IPS-15b (cell line): ENCODE measurements around the gene MGST2.

Experiments
- H3K27me3 ChIP-seq: one replicate; pipeline ENCODE4 v1.6.1; 2013; ENCODE audit warnings: low read length; ENCODE audit not compliant: control insufficient read depth, insufficient read depth
- H3K36me3 ChIP-seq: one replicate; pipeline ENCODE4 v1.6.1; 2013; ENCODE audit warnings: low read length; ENCODE audit not compliant: control insufficient read depth, insufficient read depth
- H3K4me1 ChIP-seq: one replicate; pipeline ENCODE4 v1.6.1; 2013; ENCODE audit warnings: mild to moderate bottlenecking, low read length; ENCODE audit not compliant: control insufficient read depth, insufficient read depth
- H3K4me3 ChIP-seq: one replicate; pipeline ENCODE4 v1.5.1; 2013; ENCODE audit warnings: low read depth, low read length
- H3K9ac ChIP-seq: one replicate; pipeline ENCODE4 v1.6.1; 2013; ENCODE audit warnings: low read depth, mild to moderate bottlenecking, low read length
- H3K9me3 ChIP-seq: one replicate; pipeline ENCODE4 v1.6.1; 2013; ENCODE audit warnings: mild to moderate bottlenecking, low read length; ENCODE audit not compliant: control insufficient read depth, insufficient read depth

MGST2 gene

GRCh38 chr4:139647184-139647583 is 18.4 kb upstream of the MGST2 start:
- no peak overlapping the region for H3K4me3 ChIP-seq
- no peaks in the 10 kb centered on the region for H3K4me1 ChIP-seq
- no peaks in the 10 kb centered on the region for H3K36me3 ChIP-seq
- no peaks in the 10 kb centered on the region for H3K27me3 ChIP-seq
- no peaks in the 10 kb centered on the region for H3K9me3 ChIP-seq
- H3K9ac ChIP-seq, result no peak overlapping the region

- no peaks in the 10 kb centered on the region for H3K9me3 ChIP-seq
- H3K27me3 ChIP-seq, result no peaks in the 10 kb centered on the region
- H3K4me3 ChIP-seq, result no peak overlapping the region
- no peaks in the 10 kb centered on the region for H3K36me3 ChIP-seq
- no peaks in the 10 kb centered on the region for H3K4me1 ChIP-seq
- H3K9ac ChIP-seq, result no peak overlapping the region
These were observed 17.7 kb upstream of the MGST2 start for GRCh38 chr4:139647952-139648351.

DNA sequence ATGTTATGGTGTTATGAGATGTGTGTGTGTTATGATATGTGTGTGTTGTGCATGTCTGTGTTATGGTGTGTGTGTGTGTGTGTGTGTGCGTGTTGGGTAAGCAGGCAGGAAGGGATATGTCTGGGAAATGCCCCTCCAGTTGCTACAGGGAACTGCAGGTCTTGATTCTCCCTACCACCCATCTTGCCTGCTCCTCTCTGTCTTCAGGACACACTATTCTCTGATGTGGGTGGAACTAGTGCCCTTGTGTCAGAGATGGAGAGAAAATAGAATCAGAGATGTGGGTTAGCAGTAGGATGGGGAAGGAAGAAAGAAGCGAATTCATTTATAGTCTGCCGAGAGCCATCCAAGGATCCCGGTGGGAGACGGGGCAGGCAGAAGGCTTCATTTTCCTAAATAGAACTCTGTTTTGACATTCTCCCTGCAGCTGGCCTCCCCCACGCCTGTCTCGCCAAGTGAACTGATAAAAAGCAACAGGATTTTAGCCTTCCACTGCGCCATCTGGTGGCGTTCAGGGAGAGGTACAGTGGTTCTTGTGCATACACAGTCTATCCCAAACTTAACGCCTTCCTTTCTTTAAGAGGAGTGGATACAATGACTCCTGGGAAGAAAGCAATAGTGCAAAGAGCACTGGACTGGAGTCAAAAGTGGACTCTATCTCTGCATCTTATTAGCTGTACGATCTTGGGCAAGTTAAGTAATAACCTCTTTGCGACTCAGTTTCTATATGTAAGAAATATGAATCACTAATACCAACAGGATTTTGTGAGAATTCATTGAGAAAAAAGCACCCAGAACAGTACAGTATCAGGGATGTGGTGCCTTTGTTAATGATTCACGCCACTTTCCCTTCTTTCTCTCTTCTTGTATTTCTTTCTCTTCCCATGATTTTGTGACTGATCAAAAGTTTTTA is 14.1 kb upstream of the MGST2 start:
- H3K4me3 ChIP-seq, result no peak overlapping the region
- no peak overlapping the region for H3K9ac ChIP-seq
- no peaks in the 10 kb centered on the region for H3K36me3 ChIP-seq
- H3K9me3 ChIP-seq, result no peaks in the 10 kb centered on the region
- H3K4me1 ChIP-seq, result no peaks in the 10 kb centered on the region
- no peaks in the 10 kb centered on the region for H3K27me3 ChIP-seq

DNA sequence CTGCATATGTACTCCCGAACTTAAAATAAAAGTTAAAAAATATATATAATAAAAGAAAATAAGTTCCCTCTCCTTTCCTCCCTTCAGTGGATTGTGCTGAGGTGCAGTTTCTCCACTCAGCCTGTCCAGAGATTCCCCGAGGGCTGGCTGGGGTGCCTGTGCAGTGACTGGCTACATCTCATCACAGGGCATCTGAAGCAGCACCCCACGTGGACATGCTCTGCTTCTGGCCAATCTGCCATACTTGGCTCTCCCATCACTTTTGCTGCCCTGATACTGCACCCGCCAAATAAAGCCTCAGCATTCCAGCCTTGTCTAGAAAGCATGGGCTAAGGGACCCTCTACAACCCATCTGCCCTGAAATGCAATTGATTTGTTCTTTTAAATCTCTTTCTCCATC is 11.1 kb upstream of the MGST2 start:
- Histone ChIP-seq H3K9ac (no peak overlapping the region), H3K36me3 (no peaks in the 10 kb centered on the region), H3K9me3 (no peaks in the 10 kb centered on the region), H3K27me3 (no peaks in the 10 kb centered on the region), H3K4me1 (peaks cover 16% of the 10 kb centered on the region), H3K4me3 (no peak overlapping the region)

DNA sequence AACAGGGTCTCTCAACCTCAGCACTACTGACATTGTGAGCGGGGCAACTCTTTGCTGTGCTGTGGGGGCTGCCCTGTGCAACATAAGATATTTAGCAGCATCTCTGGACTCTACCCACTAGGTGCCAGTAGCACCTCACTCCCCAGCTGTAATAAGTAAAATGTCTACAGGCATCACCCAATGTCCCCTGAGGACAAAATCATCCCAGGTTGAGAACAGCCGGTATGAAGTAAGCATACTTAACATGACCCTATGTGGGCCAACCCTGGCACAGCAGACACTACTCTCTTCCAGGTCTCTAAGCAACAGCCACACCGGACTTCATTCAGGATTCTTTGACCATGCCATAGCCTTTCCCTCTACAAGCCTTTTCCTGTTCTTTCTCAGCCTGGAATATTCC is 10.5 kb upstream of the MGST2 start:
- H3K27me3 ChIP-seq, result no peaks in the 10 kb centered on the region
- H3K4me3 ChIP-seq, result no peak overlapping the region
- H3K9me3 ChIP-seq, result no peaks in the 10 kb centered on the region

GRCh38 chr4:139656614-139657486 is 8.8 kb upstream of the MGST2 start:
- Histone ChIP-seq H3K4me3 (peak overlapping the region; percentile 35), H3K9ac (no peak overlapping the region)

More for the DNA sequence above, 10.5 kb upstream of the MGST2 start:
- Histone ChIP-seq H3K9ac (no peak overlapping the region), H3K36me3 (no peaks in the 10 kb centered on the region), H3K4me1 (peaks cover 16% of the 10 kb centered on the region)

GRCh38 chr4:139658185-139658584 is 7.4 kb upstream of the MGST2 start:
- Histone ChIP-seq H3K4me1 (peaks cover 16% of the 10 kb centered on the region), H3K9ac (no peak overlapping the region), H3K27me3 (no peaks in the 10 kb centered on the region), H3K9me3 (no peaks in the 10 kb centered on the region), H3K36me3 (no peaks in the 10 kb centered on the region), H3K4me3 (no peak overlapping the region)

More at GRCh38 chr4:139656614-139657486, 8.8 kb upstream of the MGST2 start:
- Histone ChIP-seq H3K27me3 (no peaks in the 10 kb centered on the region), H3K9me3 (no peaks in the 10 kb centered on the region), H3K36me3 (no peaks in the 10 kb centered on the region), H3K4me1 (peaks cover 16% of the 10 kb centered on the region)

GRCh38 chr4:139658586-139659382 is 6.8 kb upstream of the MGST2 start:
- Histone ChIP-seq H3K36me3 (no peaks in the 10 kb centered on the region), H3K4me1 (peaks cover 16% of the 10 kb centered on the region), H3K9ac (no peak overlapping the region), H3K9me3 (no peaks in the 10 kb centered on the region), H3K4me3 (no peak overlapping the region), H3K27me3 (no peaks in the 10 kb centered on the region)

GRCh38 chr4:139659735-139660424 is 5.7 kb upstream of the MGST2 start:
- peaks cover 16% of the 10 kb centered on the region for H3K4me1 ChIP-seq
- H3K9ac ChIP-seq, result no peak overlapping the region
- H3K9me3 ChIP-seq, result no peaks in the 10 kb centered on the region
- H3K4me3 ChIP-seq, result no peak overlapping the region
- no peaks in the 10 kb centered on the region for H3K36me3 ChIP-seq
- H3K27me3 ChIP-seq, result no peaks in the 10 kb centered on the region

DNA sequence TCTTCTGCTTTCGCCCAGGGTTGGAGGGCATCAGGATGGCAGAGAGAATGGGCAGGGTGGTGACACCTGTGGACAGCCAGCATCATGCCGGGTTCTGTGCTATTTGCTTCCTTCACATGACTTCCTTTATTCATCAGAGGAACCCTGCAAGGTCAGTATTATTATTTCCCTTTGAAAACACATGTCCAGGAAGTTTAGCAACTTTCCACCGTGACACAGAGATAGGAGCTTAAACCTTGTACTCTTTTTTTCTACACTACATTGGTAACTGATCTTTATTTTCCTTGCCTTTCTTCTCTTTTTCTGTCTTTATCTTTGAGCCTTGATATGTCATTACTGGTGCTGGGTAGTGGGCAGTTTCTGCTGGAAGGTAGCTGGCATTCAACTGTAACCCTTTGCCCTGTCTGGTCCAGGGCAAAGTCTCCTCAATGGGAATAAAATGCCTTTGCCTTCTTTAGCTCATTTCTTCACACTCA is 5.0 kb upstream of the MGST2 start:
- no peak overlapping the region for H3K9ac ChIP-seq
- H3K9me3 ChIP-seq, result no peaks in the 10 kb centered on the region
- peaks cover 18% of the 10 kb centered on the region for H3K4me1 ChIP-seq
- H3K27me3 ChIP-seq, result no peaks in the 10 kb centered on the region
- H3K4me3 ChIP-seq, result no peak overlapping the region
- H3K36me3 ChIP-seq, result no peaks in the 10 kb centered on the region
